Measurements from ENCODE around the gene BPIFB1. TPM values are rescaled to one million over a fixed set of nuclear protein-coding genes. Genes with fewer than 3 reads are reported as not detected.

Gene BPIFB1
- total RNA-seq, 1 experiment from 2014 or later = not detected

GRCh38 chr20:33278700-33279099, 4.3 kb upstream of the BPIFB1 start (continued):
- no peak for TF ChIP-seq ZNF425 (CRISPR knock-in tag; conservative IDR thresholded peaks at IDR 0.05)
- no peak for TF ChIP-seq GTF2I (CRISPR knock-in tag; conservative IDR thresholded peaks at IDR 0.05)
- no peak for TF ChIP-seq GABPB1 (CRISPR knock-in tag; IDR thresholded peaks at IDR 0.05)
- TF ChIP-seq ATF1 (CRISPR knock-in tag; IDR thresholded peaks at IDR 0.05) = no peak
- no peak for TF ChIP-seq ZNF423 (CRISPR knock-in tag; IDR thresholded peaks at IDR 0.05)
- no peak for TF ChIP-seq GRHL2 (CRISPR knock-in tag; IDR thresholded peaks at IDR 0.05; ENCODE audit: insufficient replicate concordance, severe bottlenecking)
- TF ChIP-seq ZNF232 (CRISPR knock-in tag; IDR thresholded peaks at IDR 0.05) = no peak
- no peak for TF ChIP-seq FOXP4 (CRISPR knock-in tag; IDR thresholded peaks at IDR 0.05)
- TF ChIP-seq ARID4B (CRISPR knock-in tag; IDR thresholded peaks at IDR 0.05; ENCODE audit: borderline replicate concordance) = no peak
- no peak for TF ChIP-seq PRRX2 (CRISPR knock-in tag; IDR thresholded peaks at IDR 0.05)

GRCh38 chr20:33279261-33279910, 3.6 kb upstream of the BPIFB1 start:
- H3K9me3 Mint-ChIP-seq = no peaks in the 10 kb centered on the region
- DNase-seq (ENCODE audit: low spot score) = no peak
- POLR2A ChIA-PET = no interaction called here
- CTCF ChIA-PET = no interaction called here
- no peaks in the 10 kb centered on the region for H3K36me3 Mint-ChIP-seq
- H3K27me3 Mint-ChIP-seq (ENCODE audit: low read depth) = no peaks in the 10 kb centered on the region
- H3K4me1 Mint-ChIP-seq = peaks cover 17% of the 10 kb centered on the region
- H3K27ac Mint-ChIP-seq = no peak overlapping the region
- TF ChIP-seq FOXJ3 (CRISPR knock-in tag; IDR thresholded peaks at IDR 0.05; ENCODE audit: borderline replicate concordance) (no peak), TCF7 (CRISPR knock-in tag; IDR thresholded peaks at IDR 0.05; ENCODE audit: low read depth) (no peak), RELA (CRISPR knock-in tag; IDR thresholded peaks at IDR 0.05; ENCODE audit: borderline replicate concordance) (no peak), E2F5 (CRISPR knock-in tag; IDR thresholded peaks at IDR 0.05) (no peak), ZNF219 (CRISPR knock-in tag; IDR thresholded peaks at IDR 0.05; ENCODE audit: borderline replicate concordance) (no peak)
- ATAC-seq = no peak
- no peak overlapping the region for H3K4me3 Mint-ChIP-seq
